Measurements from ENCODE around the gene SEC62.

DNA sequence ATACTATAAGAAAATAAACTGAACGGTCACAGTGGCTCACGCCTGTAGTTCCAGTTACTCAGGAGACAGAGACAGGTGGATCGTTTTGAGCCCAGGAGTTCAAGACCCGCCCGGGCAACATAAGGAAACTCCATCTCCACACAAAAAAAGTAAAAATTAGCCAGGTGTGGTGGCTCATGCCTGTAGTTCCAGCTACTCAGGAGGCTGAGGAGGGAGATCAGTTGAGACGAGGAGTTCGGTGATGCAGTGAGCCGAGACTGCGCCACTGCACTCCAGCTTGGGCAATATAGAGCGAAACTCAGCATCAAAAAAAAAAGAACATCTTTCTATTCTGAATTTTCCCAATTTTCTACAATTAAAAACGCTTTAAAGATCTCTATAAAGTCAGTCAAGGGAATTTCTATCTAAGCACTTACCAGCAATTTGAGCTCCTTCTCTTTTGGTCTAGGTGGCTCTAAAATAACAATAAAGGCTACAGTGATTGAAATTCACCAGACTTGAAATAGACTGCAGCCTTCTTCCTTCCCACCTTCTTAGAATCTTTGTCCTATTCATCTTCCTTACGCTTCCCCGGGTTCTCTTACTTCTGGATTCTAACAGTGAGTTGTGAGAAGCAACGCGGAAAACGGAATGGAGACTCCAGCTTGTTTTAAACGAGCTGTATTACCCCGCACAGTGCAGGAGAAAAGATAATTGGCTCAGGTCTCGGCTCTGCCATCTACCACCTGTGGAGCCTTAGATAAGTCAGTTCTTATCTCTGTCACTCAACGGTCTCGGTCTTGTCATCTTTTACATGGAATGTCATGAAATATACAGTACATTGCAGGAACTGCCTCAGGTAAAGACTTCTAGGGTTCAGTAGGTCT, 812 bp upstream of the SEC62 start:
- TF ChIP-seq POLR2AphosphoS5 (IDR thresholded peaks at IDR 0.05; ENCODE audit: borderline replicate concordance, low read depth, low read length) = no peak
- TF ChIP-seq EZH2 (IDR thresholded peaks at IDR 0.05) = no peak
